H9 (cell line): ENCODE data around the gene TMEM244. TPM values are rescaled to one million over a fixed set of nuclear protein-coding genes. Genes with fewer than 3 reads are reported as not detected.

Source experiments
- DNase-seq: peaks from one replicate; pipeline ENCODE4 v3.0.0-alpha.2; 2017
- H2AFZ ChIP-seq: one replicate; pipeline ENCODE4 v1.6.1; 2013; ENCODE audit warnings: mild to moderate bottlenecking, low read length, control low read depth, moderate library complexity
- H2AK5ac ChIP-seq: 2 replicates; pipeline ENCODE4 v1.6.1; 2013; ENCODE audit warnings: low read length, control low read depth, mixed read lengths; ENCODE audit not compliant: insufficient read length
- H2BK120ac ChIP-seq: one replicate; pipeline ENCODE4 v1.6.1; 2013; ENCODE audit warnings: low read depth, mild to moderate bottlenecking, low read length, control low read depth, inconsistent platforms; ENCODE audit not compliant: poor library complexity, severe bottlenecking
- H2BK12ac ChIP-seq: 2 replicates; pipeline ENCODE4 v1.6.1; 2013; ENCODE audit warnings: low read length, control low read depth, mixed read lengths, low read depth; ENCODE audit not compliant: insufficient read length
- H2BK15ac ChIP-seq: 2 replicates; pipeline ENCODE4 v1.6.1; 2013; ENCODE audit warnings: low read depth, low read length, control low read depth
- H2BK20ac ChIP-seq: one replicate; pipeline ENCODE4 v1.6.1; 2013; ENCODE audit warnings: low read depth, mild to moderate bottlenecking, low read length, control low read depth, inconsistent platforms; ENCODE audit not compliant: poor library complexity, severe bottlenecking
- H2BK5ac ChIP-seq: 2 replicates; pipeline ENCODE4 v1.6.1; 2013; ENCODE audit warnings: low read length, control low read depth, mixed read lengths; ENCODE audit not compliant: insufficient read length
- H3K14ac ChIP-seq: 2 replicates; pipeline ENCODE4 v1.6.1; 2013; ENCODE audit warnings: low read length, control low read depth; ENCODE audit not compliant: insufficient read depth
- H3K18ac ChIP-seq: 2 replicates; pipeline ENCODE4 v1.6.1; 2013; ENCODE audit warnings: low read depth, mild to moderate bottlenecking, mixed read lengths, low read length, control low read depth; ENCODE audit not compliant: insufficient read length
- H3K23ac ChIP-seq: 2 replicates; pipeline ENCODE4 v1.6.1; 2013; ENCODE audit warnings: low read length, control low read depth, mixed read lengths, low read depth; ENCODE audit not compliant: insufficient read length
- H3K23me2 ChIP-seq: 2 replicates; pipeline ENCODE4 v1.6.1; 2013; ENCODE audit warnings: low read depth, mild to moderate bottlenecking, mixed read lengths, low read length, control low read depth; ENCODE audit not compliant: insufficient read length, poor library complexity, severe bottlenecking
- H3K27ac ChIP-seq: 2 replicates; pipeline ENCODE4 v1.5.1; 2013; ENCODE audit warnings: low read length, control low read depth, mixed read lengths, low read depth; ENCODE audit not compliant: insufficient read length
- H3K27me3 ChIP-seq: 2 replicates; pipeline ENCODE4 v1.6.1; 2013; ENCODE audit warnings: low read length, control low read depth, inconsistent platforms; ENCODE audit not compliant: insufficient read depth
- H3K4ac ChIP-seq: 2 replicates; pipeline ENCODE4 v1.6.1; 2013; ENCODE audit warnings: low read depth, mild to moderate bottlenecking, control low read depth, inconsistent platforms, low read length, moderate library complexity
- H3K4me1 ChIP-seq: 2 replicates; pipeline ENCODE4 v1.6.1; 2013; ENCODE audit warnings: low read length, control low read depth, inconsistent platforms; ENCODE audit not compliant: insufficient read depth
- H3K4me2 ChIP-seq: 2 replicates; pipeline ENCODE4 v1.6.1; 2013; ENCODE audit warnings: low read length, control low read depth, mixed read lengths; ENCODE audit not compliant: insufficient read length, insufficient read depth
- H3K56ac ChIP-seq: 2 replicates; pipeline ENCODE4 v1.6.1; 2013; ENCODE audit warnings: low read depth, mild to moderate bottlenecking, mixed read lengths, low read length, control low read depth; ENCODE audit not compliant: insufficient read length
- H3K79me1 ChIP-seq: 2 replicates; pipeline ENCODE4 v1.6.1; 2013; ENCODE audit warnings: low read depth, mild to moderate bottlenecking, moderate library complexity, low read length, control low read depth, inconsistent platforms; ENCODE audit not compliant: insufficient read depth, poor library complexity, severe bottlenecking
- H3K79me2 ChIP-seq: 2 replicates; pipeline ENCODE4 v1.6.1; 2013; ENCODE audit warnings: low read length, control low read depth, inconsistent platforms; ENCODE audit not compliant: insufficient read depth
- H3K9ac ChIP-seq: 2 replicates; pipeline ENCODE4 v1.6.1; 2013; ENCODE audit warnings: low read length, control low read depth, mixed read lengths; ENCODE audit not compliant: insufficient read length; ENCODE audit errors: extremely low read depth
- H3K9me3 ChIP-seq: one replicate; pipeline ENCODE4 v1.6.1; 2013; ENCODE audit warnings: low read depth, low read length, inconsistent platforms; ENCODE audit not compliant: control insufficient read depth
- H3T11ph ChIP-seq: one replicate; pipeline ENCODE4 v1.6.1; 2013; ENCODE audit warnings: mild to moderate bottlenecking, low read length, control low read depth, inconsistent platforms
- H4K20me1 ChIP-seq: one replicate; pipeline ENCODE4 v1.6.1; 2013; ENCODE audit not compliant: control insufficient read depth, insufficient read length, insufficient read depth
- H4K5ac ChIP-seq: 2 replicates; pipeline ENCODE4 v1.6.1; 2013; ENCODE audit warnings: low read depth, mild to moderate bottlenecking, mixed read lengths, low read length, control low read depth; ENCODE audit not compliant: insufficient read length
- H4K8ac ChIP-seq: replicated peaks from 2 replicates; pipeline ENCODE4 v1.6.1; 2013; ENCODE audit warnings: low read length, control low read depth, mixed read lengths, low read depth; ENCODE audit not compliant: insufficient read length
- H4K91ac ChIP-seq: 2 replicates; pipeline ENCODE4 v1.6.1; 2013; ENCODE audit warnings: low read depth, mild to moderate bottlenecking, moderate library complexity, mixed read lengths, low read length, control low read depth; ENCODE audit not compliant: insufficient read length
- H3K27ac Mint-ChIP-seq, 3 experiments: 2 replicates in 2 of 3; 3 replicates in 1 of 3; pipeline ENCODE4 v1.8.0; 2020 to 2021; ENCODE audit warnings: mixed read lengths in 3 of 3, mild to moderate bottlenecking in 1 of 3, moderate library complexity in 1 of 3
- H3K27me3 Mint-ChIP-seq: 2 replicates; pipeline ENCODE4 v1.8.0; 2021; ENCODE audit warnings: low read depth, mild to moderate bottlenecking, moderate library complexity, mixed read lengths
- H3K36me3 Mint-ChIP-seq, 3 experiments: 2 replicates in 2 of 3; 3 replicates in 1 of 3; pipeline ENCODE4 v1.8.0; 2020 to 2021; ENCODE audit warnings: low read depth in 3 of 3, mixed read lengths in 3 of 3; ENCODE audit not compliant: insufficient read depth in 1 of 3
- H3K4me1 Mint-ChIP-seq, 2 experiments: 2 replicates each; pipeline ENCODE4 v1.8.0; 2020; ENCODE audit warnings: mixed read lengths in 2 of 2
- H3K4me3 Mint-ChIP-seq, 2 experiments: 2 replicates in 1 of 2; 3 replicates in 1 of 2; pipeline ENCODE4 v1.8.0; 2020 to 2021; ENCODE audit warnings: mild to moderate bottlenecking in 2 of 2, mixed read lengths in 2 of 2, moderate library complexity in 1 of 2
- H3K9me3 Mint-ChIP-seq, 2 experiments: 2 replicates in 1 of 2; 3 replicates in 1 of 2; pipeline ENCODE4 v1.8.0; 2020; ENCODE audit warnings: mild to moderate bottlenecking in 2 of 2, mixed read lengths in 2 of 2, moderate library complexity in 1 of 2
- CTCF ChIP-seq: fragments of 200-600 bp; sonication (generic); conservative IDR thresholded peaks from 3 replicates; pipeline ENCODE4 v1.8.0; 2021; ENCODE audit warnings: antibody characterized with exemption, mild to moderate bottlenecking
- total RNA-seq: library from RNA; stranded (reverse); gene quantifications from 2 replicates; pipeline ENCODE4 v1.2.1, GENCODE V29; 2021

TMEM244 gene
- total RNA-seq, 1 experiment from 2014 or later = not detected

DNA sequence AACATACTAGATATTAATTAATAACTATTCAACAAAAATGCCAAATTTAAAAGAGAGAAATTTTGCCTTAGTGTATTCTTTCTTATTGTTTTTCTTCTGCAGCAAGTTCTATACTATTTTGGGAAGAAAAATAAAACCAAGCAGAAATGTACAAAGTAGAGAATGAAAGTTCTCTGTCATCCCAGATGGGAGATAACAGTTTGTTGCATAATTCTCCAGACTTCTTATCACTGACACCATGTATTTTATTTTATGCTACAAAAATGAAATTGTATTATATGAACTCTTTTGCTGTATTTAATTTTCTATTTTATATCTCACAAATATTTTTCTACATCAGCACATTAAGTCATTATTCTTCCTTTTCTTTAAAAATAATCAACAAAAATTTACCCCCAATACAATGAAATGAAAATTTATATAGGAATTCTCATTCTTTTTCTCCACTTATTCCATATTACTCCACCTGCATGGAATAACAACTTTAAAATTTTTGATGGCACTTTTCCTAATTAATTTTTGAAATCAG is 18.2 kb downstream of the TMEM244 start:
- Mint-ChIP-seq H3K27ac (no peak overlapping the region), H3K36me3 (no peaks in the 10 kb centered on the region), H3K4me3 (no peak overlapping the region), H3K27me3 (no peaks in the 10 kb centered on the region), H3K9me3 (no peaks in the 10 kb centered on the region), H3K4me1 (peaks cover 0 to 7% of the 10 kb centered on the region in 2 experiments; a peak in 3 of 4 replicates)
- TF ChIP-seq CTCF = no peak
- H4K20me1 ChIP-seq = no peaks in the 10 kb centered on the region
- no peak overlapping the region for H4K91ac ChIP-seq
- DNase-seq = no peak
- no peaks in the 10 kb centered on the region for H3K79me2 ChIP-seq
- no peak overlapping the region for H4K5ac ChIP-seq
- no peak overlapping the region for H3K4me2 ChIP-seq
- H3K9me3 ChIP-seq = no peaks in the 10 kb centered on the region
- H2BK120ac ChIP-seq = no peak overlapping the region
- no peak overlapping the region for H2BK15ac ChIP-seq
- H3K23me2 ChIP-seq = no peaks in the 10 kb centered on the region
- H4K8ac ChIP-seq = no peak overlapping the region
- H3T11ph ChIP-seq = no peak overlapping the region
- no peak overlapping the region for H3K18ac ChIP-seq
- no peak overlapping the region for H2BK20ac ChIP-seq
- no peak overlapping the region for H2AFZ ChIP-seq
- H3K14ac ChIP-seq = no peak overlapping the region
- H3K4me1 ChIP-seq = peaks cover 3% of the 10 kb centered on the region; the same call in 1 of the 2 replicates
- H3K9ac ChIP-seq = no peak overlapping the region
- no peak overlapping the region for H3K4ac ChIP-seq
- no peaks in the 10 kb centered on the region for H3K27me3 ChIP-seq
- H3K79me1 ChIP-seq = no peaks in the 10 kb centered on the region
- no peak overlapping the region for H2AK5ac ChIP-seq
- no peak overlapping the region for H3K56ac ChIP-seq
- no peak overlapping the region for H3K27ac ChIP-seq
- no peak overlapping the region for H3K23ac ChIP-seq
- no peak overlapping the region for H2BK5ac ChIP-seq
- H2BK12ac ChIP-seq = no peak overlapping the region
